Right cardiac atrium (tissue), 5 donors: Measurements from ENCODE around the gene CLSTN2. TPM values are rescaled to one million over a fixed set of nuclear protein-coding genes. Genes with fewer than 3 reads are reported as not detected.
A peak's percentile ranks its signal among the peaks of the same experiment; 100 is the strongest.

Experiments
- ATAC-seq, 2 donors: fragments of 200-7000 bp; cut with Tn5 transposase; one replicate each; pipeline versions ENCODE4 v1.8.0 to v1.9.1; 2020; ENCODE audit warnings: moderate library complexity in 2 of 2, mild to moderate bottlenecking in 1 of 2
- DNase-seq, 3 donors: peaks; one replicate each; pipeline ENCODE4 v3.0.0-alpha.2; 2020
- H3K27ac ChIP-seq: one replicate; pipeline ENCODE4 v1.5.1; 2013; ENCODE audit warnings: mild to moderate bottlenecking, low read length, control low read depth, moderate library complexity
- H3K27me3 ChIP-seq: one replicate; pipeline ENCODE4 v1.6.1; 2013; ENCODE audit not compliant: control insufficient read depth, insufficient read depth
- H3K4me1 ChIP-seq: one replicate; pipeline ENCODE4 v1.6.1; 2013; ENCODE audit warnings: low read length; ENCODE audit not compliant: control insufficient read depth, insufficient read depth
- H3K4me3 ChIP-seq: one replicate; pipeline ENCODE4 v1.5.1; 2013; ENCODE audit warnings: low read length, control low read depth
- H3K9me3 ChIP-seq: one replicate; pipeline ENCODE4 v1.6.1; 2013; ENCODE audit warnings: low read length; ENCODE audit not compliant: control insufficient read depth
- WGBS: extraction: QIAGEN DNeasy Blood & Tissue Kit; methylation state at CpG from one replicate; pipeline ENCODE4 v1.1.7; 2013; 5-methylcytosine and 5-hydroxymethylcytosine counted together
- intact Hi-C, 4 donors: fragments of 100-400 bp; cut with DNase I; formaldehyde crosslinking; loops; one replicate each; pipeline versions ENCODE4 v1.11.0 to v1.14.0; 2022 to 2023
- polyA plus RNA-seq: library from polyadenylated mRNA; stranded (reverse); fragments of 200-250 nt; gene quantifications from one replicate; pipeline ENCODE4 v1.2.3, GENCODE V29; 2013
- total RNA-seq, 4 donors: library from RNA; stranded (reverse); fragmentation: NEBNext Ultra II Directional; extraction: Animal tissue kit (Norgen Biotek cat#: 25700); gene quantifications; one replicate each; pipeline ENCODE4 v1.2.1, GENCODE V29; 2021
- donor health status: healthy with polysubstance abuse.
- donor health status: DM: no; HTN: yes; CAD: no.
- donor health status: DM: no; HTN: no; CAD: no.
- donor health status: DM: no; HTN: yes; CAD: no; lungs with severe emphysema.
- donor health status: DM: yes; HTN: yes; CAD: no.

Gene CLSTN2
- total and polyA plus RNA-seq, 5 donors: 3.7 to 31.5 (median 24.8) TPM

DNA sequence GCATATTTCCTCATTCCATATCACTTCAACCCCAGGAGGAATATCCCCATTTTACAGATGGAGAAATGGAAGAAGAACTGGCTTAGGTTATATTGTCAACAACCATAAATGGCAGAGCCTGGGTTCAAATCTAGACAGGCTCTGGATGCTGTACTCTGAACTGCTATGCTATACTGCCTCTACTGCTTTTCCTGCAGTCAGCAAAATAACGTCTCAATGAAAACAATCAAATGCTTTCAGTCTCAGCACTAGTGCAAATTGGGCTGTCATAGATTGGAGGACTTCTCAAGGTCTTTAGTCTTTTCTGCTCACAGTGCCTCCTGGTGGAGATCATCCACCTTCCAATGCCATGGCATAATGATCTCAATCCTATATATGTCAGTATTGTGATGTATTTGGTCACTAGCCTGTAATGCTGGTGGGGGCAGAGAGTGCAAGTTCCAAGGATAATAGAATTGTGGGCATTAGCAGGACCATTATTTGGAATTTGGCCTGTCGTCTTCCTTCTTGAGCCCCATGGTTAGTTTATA, 285.0 kb downstream of the CLSTN2 start:
- Histone ChIP-seq H3K27ac (no peak overlapping the region), H3K9me3 (no peaks in the 10 kb centered on the region), H3K4me1 (no peaks in the 10 kb centered on the region), H3K4me3 (no peak overlapping the region), H3K27me3 (no peaks in the 10 kb centered on the region)
- WGBS: 72% methylated on average over 2 of the region's 2 CpGs
- DNase-seq (no peak), ATAC-seq (no peak)
- intact Hi-C loops: no loop called here

DNA sequence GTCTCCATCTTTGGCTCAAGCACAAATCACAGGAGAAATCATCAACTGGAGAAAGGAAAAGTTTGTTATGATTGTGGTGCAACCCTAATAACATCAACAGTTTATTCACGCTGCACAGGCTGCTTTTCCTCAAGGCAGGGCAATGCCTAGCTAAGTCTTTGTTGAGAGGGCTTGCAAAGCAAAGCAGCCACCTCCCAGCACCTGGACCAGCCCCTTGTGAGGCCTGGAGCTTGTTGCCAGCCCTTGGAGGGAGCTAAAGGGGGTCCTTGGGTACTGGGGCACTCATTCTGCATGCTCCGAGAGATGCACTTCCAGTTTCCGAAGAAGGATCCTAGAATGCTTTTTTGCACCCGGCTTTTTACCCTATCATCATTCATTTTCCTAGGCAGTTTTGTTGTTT, 288.2 kb downstream of the CLSTN2 start:
- H3K4me3 ChIP-seq: no peak overlapping the region
- no peaks in the 10 kb centered on the region for H3K4me1 ChIP-seq
- H3K9me3 ChIP-seq: no peaks in the 10 kb centered on the region
- 79% methylated on average over 4 of the region's 4 CpGs for WGBS
- no peaks in the 10 kb centered on the region for H3K27me3 ChIP-seq
- DNase-seq (no peak), ATAC-seq (peak in 1 of 2 donors; percentile 59)
- H3K27ac ChIP-seq: no peak overlapping the region
- intact Hi-C loops: no loop called here

DNA sequence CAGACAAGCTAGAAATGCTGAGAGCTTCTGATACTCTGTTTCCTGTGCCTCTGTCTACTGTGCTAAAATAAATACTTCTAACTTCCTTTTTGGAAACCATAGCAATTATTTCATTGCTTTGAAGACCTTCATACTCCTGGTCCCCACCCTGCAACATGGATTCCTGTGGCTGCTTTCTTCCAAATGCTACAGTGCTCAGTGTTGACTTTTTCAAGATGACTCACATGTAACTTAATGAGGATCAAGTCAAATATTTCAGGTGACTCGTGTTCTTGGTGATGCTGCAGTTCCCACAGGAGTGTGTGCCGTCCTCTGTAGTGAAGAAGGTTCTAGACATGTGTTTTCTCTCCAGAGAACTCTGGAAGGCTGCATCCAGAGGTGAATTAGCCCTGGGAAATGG, 288.6 kb downstream of the CLSTN2 start:
- ATAC-seq (peak; percentile 24 to 93), DNase-seq (no peak)
- intact Hi-C loops: no loop called here
- WGBS: 70% methylated on average over 2 of the region's 2 CpGs
- H3K27me3 ChIP-seq: no peaks in the 10 kb centered on the region
- no peak overlapping the region for H3K4me3 ChIP-seq
- H3K9me3 ChIP-seq: no peaks in the 10 kb centered on the region
- H3K27ac ChIP-seq: no peak overlapping the region
- no peaks in the 10 kb centered on the region for H3K4me1 ChIP-seq

DNA sequence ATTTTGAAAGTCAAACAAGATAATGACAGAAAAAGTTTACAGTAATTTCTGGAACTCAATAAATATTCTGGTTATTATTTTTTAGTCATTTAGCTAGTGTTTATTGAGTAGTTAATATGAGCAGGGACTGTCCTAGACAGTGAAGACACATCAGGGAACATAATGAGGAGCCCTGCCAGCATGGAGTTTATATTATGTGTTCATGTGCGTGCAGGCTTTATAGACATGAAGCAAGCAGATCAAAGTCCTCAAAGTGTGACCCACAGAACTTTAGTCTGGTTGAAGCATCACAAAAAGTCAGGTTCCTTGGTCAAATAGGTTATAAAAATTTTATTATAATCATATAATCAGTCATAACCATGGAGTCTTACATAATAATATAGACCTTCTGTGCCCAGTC, 289.3 kb downstream of the CLSTN2 start:
- intact Hi-C loops: no loop called here
- DNase-seq: no peak
- no peaks in the 10 kb centered on the region for H3K4me1 ChIP-seq
- no peak overlapping the region for H3K27ac ChIP-seq
- WGBS: 91% methylated on average over 1 of the region's 1 CpG
- H3K4me3 ChIP-seq: no peak overlapping the region
- H3K27me3 ChIP-seq: no peaks in the 10 kb centered on the region
- no peak for ATAC-seq
- H3K9me3 ChIP-seq: no peaks in the 10 kb centered on the region

DNA sequence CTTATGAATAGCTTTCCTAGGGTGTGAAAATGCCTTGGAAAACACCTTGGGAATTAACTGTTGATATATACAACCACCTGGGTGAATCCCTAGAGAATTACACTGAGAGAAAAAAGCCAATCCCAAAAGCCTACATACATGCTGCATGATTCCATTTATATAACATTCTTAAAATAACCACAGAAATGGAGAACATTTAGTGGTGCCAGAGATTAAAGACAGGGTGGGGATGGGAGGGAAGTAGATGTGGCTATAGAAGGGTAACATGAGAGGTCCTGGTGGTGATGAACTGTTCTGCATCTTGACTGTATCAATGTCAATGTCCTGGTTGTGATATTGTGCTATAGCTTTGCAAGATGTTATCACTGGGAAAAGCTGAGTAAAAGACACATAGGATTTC, 291.0 kb downstream of the CLSTN2 start:
- intact Hi-C loops: no loop called here
- Histone ChIP-seq H3K4me1 (no peaks in the 10 kb centered on the region), H3K4me3 (no peak overlapping the region), H3K27ac (no peak overlapping the region), H3K27me3 (no peaks in the 10 kb centered on the region), H3K9me3 (no peaks in the 10 kb centered on the region)
- ATAC-seq (no peak), DNase-seq (no peak)

DNA sequence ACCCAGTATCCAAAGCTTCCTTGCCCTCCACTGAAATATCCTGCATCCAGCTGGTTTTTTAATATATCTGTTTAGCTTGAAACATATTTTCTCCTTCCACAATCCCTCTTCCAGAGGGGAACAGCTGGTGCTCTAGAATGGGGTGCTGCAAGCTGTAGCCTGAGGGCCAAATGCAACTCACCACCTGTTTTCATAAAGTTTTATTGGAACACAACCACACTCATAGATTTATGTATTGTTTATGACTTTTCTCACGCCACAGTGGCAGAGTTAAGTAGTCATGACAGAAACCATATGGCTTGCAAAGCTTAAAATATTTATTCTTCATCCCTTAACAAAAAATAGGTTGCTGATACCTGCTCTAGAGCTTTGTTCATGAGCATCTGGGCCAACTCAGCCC, 298.7 kb downstream of the CLSTN2 start:
- H3K4me1 ChIP-seq: no peaks in the 10 kb centered on the region
- H3K27ac ChIP-seq: no peak overlapping the region
- WGBS: 86% methylated on average over 1 of the region's 1 CpG
- H3K9me3 ChIP-seq: no peaks in the 10 kb centered on the region
- intact Hi-C loops: no loop called here
- no peak overlapping the region for H3K4me3 ChIP-seq
- H3K27me3 ChIP-seq: no peaks in the 10 kb centered on the region
- ATAC-seq (no peak), DNase-seq (no peak)

DNA sequence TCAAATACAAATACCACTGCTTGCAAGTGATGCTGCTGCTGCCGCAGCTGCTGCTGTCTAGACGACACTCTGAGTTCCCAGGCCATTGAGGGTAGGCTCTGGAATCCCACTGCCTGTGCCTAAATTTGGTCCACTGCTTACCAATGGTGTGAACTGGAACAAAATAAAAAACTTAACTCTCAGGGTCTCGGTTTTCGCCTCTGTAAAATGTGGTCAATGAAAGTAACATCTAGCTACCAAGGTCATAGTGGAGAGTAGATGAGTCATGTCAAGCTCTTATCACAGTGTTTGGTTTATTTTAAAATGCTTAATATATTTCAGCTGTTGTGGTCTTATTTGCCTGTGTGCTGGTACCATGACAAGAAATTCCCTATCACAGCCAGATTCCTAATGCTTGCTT, 299.3 kb downstream of the CLSTN2 start:
- H3K9me3 ChIP-seq: no peaks in the 10 kb centered on the region
- H3K4me3 ChIP-seq: no peak overlapping the region
- intact Hi-C loops: no loop called here
- no peak for DNase-seq
- no peaks in the 10 kb centered on the region for H3K4me1 ChIP-seq
- no peak for ATAC-seq
- H3K27me3 ChIP-seq: no peaks in the 10 kb centered on the region
- WGBS: 77% methylated on average over 4 of the region's 4 CpGs
- H3K27ac ChIP-seq: no peak overlapping the region

DNA sequence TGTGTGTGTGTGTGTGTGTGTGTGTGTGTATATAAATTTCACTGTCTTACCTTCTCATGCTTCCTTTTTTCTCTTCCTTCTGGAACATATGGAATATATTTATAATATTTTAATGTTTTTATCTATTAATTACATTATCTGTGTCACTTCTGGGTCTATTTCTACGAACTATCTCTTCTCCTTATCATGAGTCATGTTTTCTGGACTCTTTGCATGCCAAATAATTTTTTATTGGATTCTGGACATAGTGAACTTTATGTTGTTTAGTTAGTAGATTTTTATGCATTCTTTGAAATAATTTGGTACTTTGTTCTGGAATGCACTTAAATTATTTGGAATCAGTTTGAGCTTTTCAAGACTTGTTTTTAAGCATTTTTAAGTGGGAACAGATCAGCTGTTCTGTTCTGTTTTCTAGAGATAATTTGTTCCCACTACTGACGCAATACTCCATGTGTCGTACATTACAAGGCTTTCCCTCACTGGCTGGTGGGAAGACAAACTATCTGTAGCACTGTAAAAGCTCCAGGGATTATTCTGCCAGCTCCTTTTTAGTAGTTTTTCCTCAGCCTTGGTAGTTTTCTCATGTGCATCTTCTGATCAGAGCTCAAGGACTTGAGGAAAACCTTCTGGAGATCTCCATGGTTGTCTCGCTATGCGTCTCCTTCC, 302.0 kb downstream of the CLSTN2 start:
- no peaks in the 10 kb centered on the region for H3K4me1 ChIP-seq
- H3K9me3 ChIP-seq: no peaks in the 10 kb centered on the region
- no peaks in the 10 kb centered on the region for H3K27me3 ChIP-seq
- intact Hi-C loops: no loop called here
- 44% methylated on average over 5 of the region's 5 CpGs for WGBS
- ATAC-seq: peak; percentile 89 to 93
- DNase-seq: no peak
- H3K27ac ChIP-seq: peak overlapping the region; percentile 61
- H3K4me3 ChIP-seq: no peak overlapping the region

DNA sequence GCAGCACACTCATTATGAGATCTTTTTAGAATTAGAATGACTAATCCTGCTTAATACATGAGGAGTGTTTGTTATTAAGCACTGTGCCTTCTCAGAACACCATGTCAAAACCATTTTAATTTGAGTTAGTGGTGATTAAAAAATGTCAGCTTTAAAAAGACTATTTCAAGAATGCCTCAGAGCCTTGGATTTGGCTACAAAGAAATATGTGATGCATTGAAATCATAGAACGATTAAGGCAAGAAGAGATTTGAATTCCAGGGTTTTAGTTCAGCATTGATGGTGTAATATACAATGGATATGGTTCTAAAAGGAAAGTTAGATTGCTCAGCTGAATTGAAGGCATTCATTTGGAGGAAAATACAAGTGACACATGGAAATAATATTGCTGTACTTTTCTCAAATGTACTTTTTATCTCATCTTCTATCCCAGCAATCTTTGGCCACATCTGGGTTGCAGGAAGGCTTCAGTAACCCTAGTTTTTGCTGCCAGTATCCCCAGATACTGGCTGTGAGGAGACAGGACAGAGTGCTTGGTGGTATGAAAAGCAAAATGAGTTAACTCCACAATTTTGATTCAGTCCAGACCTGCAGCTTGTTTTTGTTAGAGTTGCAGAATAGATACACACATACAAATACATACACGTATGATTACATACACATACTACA, 303.8 kb downstream of the CLSTN2 start:
- WGBS: 56% methylated on average over 2 of the region's 2 CpGs
- no peak for ATAC-seq
- Histone ChIP-seq H3K9me3 (no peaks in the 10 kb centered on the region), H3K27me3 (no peaks in the 10 kb centered on the region), H3K4me1 (peaks cover 4% of the 10 kb centered on the region), H3K27ac (peak overlapping the region; percentile 22), H3K4me3 (no peak overlapping the region)
- DNase-seq: no peak
- intact Hi-C loops: no loop called here

DNA sequence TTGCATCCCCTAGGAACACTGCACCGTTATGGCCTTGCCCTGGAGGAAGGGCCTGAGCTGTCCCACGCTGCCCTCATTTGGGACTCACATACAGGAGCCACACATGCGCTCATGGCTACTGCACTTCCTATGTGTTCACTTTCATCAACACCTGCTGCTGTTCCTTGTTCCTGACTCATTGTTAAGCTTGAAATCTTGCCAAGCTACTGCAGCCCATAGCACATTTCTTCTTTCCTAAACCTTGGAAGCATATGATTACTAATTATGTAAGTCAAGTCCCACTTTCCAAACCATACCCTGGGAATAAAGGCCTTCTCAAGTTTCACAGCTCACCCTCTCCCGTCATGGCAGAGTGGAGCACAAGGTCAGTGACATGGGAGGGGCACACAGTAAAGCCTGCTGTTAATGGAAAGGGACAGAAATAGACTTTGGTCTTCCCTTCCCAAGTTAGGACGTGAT, 307.9 kb downstream of the CLSTN2 start:
- intact Hi-C loops: no loop called here
- no peak for DNase-seq
- H3K4me3 ChIP-seq: no peak overlapping the region
- ATAC-seq: peak; percentile 44 to 77
- 61% methylated on average over 5 of the region's 5 CpGs for WGBS
- H3K27me3 ChIP-seq: no peaks in the 10 kb centered on the region
- H3K27ac ChIP-seq: no peak overlapping the region
- peaks cover 4% of the 10 kb centered on the region for H3K4me1 ChIP-seq
- no peaks in the 10 kb centered on the region for H3K9me3 ChIP-seq

DNA sequence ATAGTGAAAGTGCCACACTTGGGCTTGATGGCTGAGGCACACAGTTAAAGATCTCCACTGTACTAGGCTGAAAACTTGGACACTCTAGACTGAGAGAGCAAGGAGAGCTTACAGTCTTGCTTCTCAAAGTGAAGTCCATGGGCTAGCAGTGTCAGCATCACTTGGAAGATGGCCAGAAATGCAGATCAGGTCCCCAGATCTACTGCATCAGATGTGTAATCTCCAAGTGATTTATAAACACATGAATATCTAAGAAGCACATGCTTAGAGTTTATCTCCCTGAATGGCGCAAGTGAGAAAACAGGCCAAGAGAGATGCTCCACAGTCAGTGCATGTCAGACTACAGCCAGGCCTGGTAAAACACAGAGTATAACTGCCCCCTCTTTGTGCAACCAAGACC, 308.6 kb downstream of the CLSTN2 start:
- 98% methylated on average over 1 of the region's 1 CpG for WGBS
- Histone ChIP-seq H3K27me3 (no peaks in the 10 kb centered on the region), H3K4me1 (peaks cover 4% of the 10 kb centered on the region), H3K4me3 (no peak overlapping the region), H3K9me3 (no peaks in the 10 kb centered on the region), H3K27ac (no peak overlapping the region)
- ATAC-seq (no peak), DNase-seq (no peak)
- intact Hi-C loops: no loop called here
